D721Med (cell line): ENCODE results near the gene NABP2.
A peak's percentile ranks its signal among the peaks of the same experiment; 100 is the strongest.

ENCODE experiments used
- DNase-seq: peaks from one replicate; pipeline ENCODE4 v3.0.0; 2011; ENCODE audit warnings: low spot score; ENCODE audit not compliant: insufficient read length
- FAIRE-seq: peaks from 2 replicates; lab custom pipeline; 2011; peaks lifted over from hg19 to GRCh38; lab: Jason Lieb, UNC
- CTCF ChIP-seq: IDR thresholded peaks from 2 replicates; pipeline ENCODE4 v1.5.1; 2012; ENCODE audit warnings: mild to moderate bottlenecking, control low read depth; ENCODE audit not compliant: insufficient read depth; ENCODE audit errors: missing control alignments

Gene NABP2

GRCh38 chr12:56202366-56202765 is 21.8 kb upstream of the NABP2 start:
- FAIRE-seq = no peak
- DNase-seq = no peak
- TF ChIP-seq CTCF = no peak

GRCh38 chr12:56202838-56203237 is 21.3 kb upstream of the NABP2 start:
- FAIRE-seq = no peak
- TF ChIP-seq CTCF = no peak

GRCh38 chr12:56204275-56204674 is 19.9 kb upstream of the NABP2 start:
- FAIRE-seq (no peak), DNase-seq (no peak)
- no peak for TF ChIP-seq CTCF

More at GRCh38 chr12:56202838-56203237, 21.3 kb upstream of the NABP2 start:
- no peak for DNase-seq

GRCh38 chr12:56205445-56205844 is 18.7 kb upstream of the NABP2 start:
- TF ChIP-seq CTCF = no peak
- FAIRE-seq = no peak
- no peak for DNase-seq

GRCh38 chr12:56206452-56207166 is 17.5 kb upstream of the NABP2 start:
- FAIRE-seq (no peak), DNase-seq (no peak)
- TF ChIP-seq CTCF = peak; percentile 59

- no peak for DNase-seq
- no peak for FAIRE-seq
- TF ChIP-seq CTCF = no peak
Observed at GRCh38 chr12:56208006-56208405, 16.1 kb upstream of the NABP2 start.

GRCh38 chr12:56212361-56212760 is 11.8 kb upstream of the NABP2 start:
- FAIRE-seq = no peak
- TF ChIP-seq CTCF = no peak

More at GRCh38 chr12:56212361-56212760, 11.8 kb upstream of the NABP2 start:
- DNase-seq = no peak
